Activated effector memory CD4-positive, alpha-beta T cell treated with Interleukin-2 at 50 U/mL for 16 hours (primary cell): Measurements from ENCODE around the gene GPR156.
"Not testable (repeated sequence)": the region's sequence is repeated elsewhere in the genome, so short reads cannot be mapped to it uniquely, and the experiment has no call there.

Experiments used
- DNase-seq: peaks from one replicate; pipeline ENCODE4 v3.0.0-alpha.2; 2020

GPR156 gene

DNA sequence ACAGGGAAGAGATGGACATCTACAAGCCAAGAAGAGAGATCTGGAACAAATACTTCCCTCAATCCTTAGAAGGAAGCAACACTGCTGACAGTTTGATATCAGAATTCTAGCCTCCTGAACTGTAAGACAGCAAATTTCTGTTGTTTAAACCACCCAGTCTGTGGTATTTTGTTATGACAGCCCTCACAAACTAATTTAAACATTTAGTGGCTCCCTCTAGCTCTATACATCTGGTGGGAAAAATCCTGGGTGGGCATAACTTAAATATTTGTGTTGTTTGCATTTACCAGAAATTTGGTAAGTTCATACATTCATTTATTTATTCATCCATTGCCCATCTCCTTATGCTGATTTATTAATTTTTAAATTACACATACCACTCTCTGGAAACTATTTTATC lies 128.3 kb downstream of the GPR156 start:
- no peak for DNase-seq

DNA sequence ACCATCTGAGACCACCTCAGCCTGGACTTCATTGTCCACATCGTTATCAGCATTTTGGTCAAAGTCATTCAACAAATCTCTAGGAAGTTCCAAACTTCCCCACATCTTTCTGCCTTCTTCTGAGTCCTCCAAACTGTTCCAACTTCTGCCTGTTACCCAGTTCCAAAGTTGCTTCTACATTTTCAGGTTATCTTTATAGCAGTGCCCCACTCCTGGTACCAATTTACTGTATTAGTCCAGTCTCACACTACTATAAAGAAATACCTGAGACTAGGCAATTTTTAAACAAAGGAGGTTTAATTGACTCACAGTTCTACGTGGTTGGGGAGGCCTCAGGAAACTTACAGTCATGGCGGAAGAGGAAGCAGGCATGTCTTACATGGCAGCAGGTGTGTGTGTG lies 129.3 kb downstream of the GPR156 start:
- not testable (repeated sequence) for DNase-seq

- DNase-seq, result no peak
Measured at GRCh38 chr3:120155108-120155507, 129.9 kb downstream of the GPR156 start.

- no peak for DNase-seq
Measured at GRCh38 chr3:120153294-120153693, 131.7 kb downstream of the GPR156 start.

DNA sequence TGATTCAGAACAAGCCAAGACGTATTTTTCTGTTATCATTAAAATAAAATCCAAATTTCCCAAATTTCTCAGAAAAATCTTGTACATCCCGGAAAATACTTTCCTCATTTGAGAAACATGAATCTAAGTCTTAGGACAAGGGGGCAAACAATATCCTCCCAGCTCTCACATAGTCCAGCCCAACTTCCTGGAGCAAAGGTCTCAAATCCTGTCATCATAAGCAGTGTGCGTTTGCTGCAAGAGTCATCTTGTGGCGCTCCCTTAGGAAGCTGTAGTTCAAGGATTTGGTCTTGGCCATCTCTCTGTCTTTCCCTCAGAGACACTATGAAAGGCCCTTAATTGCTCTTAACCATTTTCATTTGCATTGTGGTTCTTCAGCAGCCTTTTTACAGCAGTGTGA lies 133.2 kb downstream of the GPR156 start:
- no peak for DNase-seq

DNA sequence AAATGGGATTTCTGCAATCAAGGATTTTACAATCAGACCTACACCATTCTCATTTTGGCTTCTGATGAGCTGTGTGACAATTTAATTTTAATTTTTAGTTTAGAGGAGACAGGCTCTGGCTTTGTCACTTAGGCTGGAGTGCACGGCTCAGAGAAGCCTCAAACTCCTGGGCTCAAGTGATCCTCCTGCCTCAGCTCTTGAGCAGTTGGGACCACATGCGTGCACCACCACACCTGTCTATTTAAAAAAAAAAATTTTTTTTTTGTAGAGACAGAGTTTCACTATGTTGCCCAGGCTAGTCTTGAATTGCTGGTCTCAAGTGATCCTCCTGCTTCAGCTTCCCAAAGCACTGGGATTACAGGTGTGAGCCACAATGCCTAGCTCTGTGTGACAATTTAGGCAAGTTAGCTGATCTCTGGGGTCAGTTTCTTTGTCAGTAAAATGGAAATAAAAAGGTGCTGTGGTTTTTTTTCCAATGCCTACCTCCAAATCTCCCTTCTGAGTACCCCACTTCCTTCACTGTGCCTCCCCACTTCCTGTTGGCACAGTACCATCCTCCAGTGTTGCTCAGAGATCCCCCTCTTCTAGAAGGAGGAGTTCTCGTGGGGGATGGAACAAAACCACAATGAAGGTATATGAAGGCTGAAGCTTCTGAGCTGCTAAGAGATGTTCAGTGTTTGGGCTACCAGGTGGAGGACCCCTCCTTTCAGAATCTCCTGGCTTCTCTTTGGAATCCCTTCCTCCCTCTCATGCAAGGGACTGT lies 136.7 kb downstream of the GPR156 start:
- DNase-seq, result no peak

GRCh38 chr3:120147072-120147871 lies 137.8 kb downstream of the GPR156 start:
- peak; percentile 10 for DNase-seq

DNA sequence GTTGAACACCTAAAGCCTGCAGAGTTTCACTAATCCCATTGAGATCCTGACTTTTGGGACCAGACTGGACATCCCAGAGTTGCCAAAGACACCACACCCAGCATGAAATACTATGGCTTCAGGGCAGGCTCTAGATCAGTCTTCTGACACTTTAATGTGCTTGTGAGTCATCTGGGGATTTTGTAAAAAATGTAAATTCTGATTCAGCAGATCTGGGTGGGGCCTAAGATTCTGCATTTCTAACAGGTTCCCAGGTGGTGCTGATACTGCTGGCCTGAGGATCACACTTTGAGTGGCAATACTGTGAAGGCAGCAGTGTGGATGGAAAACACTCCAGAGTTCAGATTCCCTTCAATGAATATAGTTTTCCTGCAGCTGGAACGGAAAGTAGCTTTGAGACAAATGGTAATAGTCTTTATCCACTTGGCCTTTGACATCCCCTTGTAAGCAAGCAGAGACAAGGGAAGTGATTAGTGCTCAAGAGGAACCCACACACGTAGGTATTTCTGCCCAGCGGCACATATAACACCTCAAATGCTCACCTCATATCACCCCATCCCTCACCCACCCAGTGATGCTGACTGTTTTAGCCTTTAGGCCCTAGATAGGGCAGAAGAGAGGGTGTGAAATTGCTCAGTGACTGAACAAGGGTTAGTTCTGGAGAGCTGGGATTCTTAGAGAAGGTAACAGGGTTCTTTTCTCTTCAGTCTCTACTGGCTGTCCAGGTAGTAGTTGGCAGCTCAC lies 139.3 kb downstream of the GPR156 start:
- DNase-seq, result no peak

DNA sequence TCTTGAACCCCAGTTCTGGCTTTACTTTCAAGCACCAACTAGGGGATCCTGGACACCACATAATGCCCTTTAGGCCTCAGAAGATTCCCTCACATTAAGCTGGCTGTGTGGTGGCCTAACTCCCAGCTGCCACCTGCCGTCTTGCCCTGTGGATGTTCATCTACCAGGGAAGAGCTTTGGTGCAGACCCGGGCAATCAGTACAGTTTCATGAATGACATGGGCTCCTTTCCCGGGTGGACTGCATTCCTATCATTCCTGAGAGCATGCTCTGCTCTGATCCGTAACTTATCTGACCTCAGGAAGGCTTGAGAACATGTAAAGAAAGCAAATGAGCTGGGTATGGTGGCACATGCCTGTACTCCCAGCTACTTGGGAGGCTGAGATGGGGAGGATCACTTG lies 140.8 kb downstream of the GPR156 start:
- no peak for DNase-seq

GRCh38 chr3:120143676-120144075 lies 141.3 kb downstream of the GPR156 start:
- DNase-seq, result no peak

DNA sequence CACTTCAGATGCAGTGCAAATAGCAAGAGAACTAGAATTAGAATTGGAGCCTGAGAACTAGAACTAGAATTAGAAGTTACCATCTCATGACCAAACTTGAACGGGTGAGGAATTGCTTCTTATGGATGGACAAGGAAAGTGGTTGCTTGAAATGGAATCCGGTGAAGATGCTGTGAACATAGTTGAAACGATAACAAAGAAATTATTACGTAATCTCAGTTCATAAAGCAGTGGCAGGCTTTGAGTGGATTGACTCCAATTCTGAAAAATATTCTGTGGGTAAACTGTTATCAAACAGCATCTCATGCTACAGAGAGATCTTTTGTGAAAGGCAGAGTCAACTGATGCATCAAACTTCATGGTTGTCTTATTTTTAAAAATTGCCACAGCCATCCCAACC lies 142.8 kb downstream of the GPR156 start:
- no peak for DNase-seq

- no peak for DNase-seq
Measured at GRCh38 chr3:120140098-120140742, 144.8 kb downstream of the GPR156 start.

DNA sequence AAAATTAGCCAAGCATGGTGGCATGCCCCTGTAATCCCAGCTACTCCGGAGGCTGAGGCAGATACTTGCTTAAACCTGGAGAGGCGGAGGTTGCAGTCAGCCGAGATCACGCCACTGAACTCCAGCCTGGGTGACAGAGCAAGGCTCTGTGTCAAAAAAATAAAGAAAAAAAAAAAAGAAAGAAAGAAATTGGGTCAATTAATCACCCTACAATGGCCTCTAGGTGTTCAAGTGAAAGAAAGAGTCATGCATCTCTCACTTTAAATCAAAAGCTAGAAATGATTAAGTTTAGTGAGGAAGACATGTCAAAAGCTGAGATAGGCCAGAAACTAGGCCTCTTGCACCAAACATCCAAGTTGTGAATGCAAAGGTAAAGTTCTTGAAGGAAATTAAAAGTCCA lies 145.9 kb downstream of the GPR156 start:
- no peak for DNase-seq

- no peak for DNase-seq
Measured at GRCh38 chr3:120137548-120137947, 147.5 kb downstream of the GPR156 start.

- no peak for DNase-seq
Measured at GRCh38 chr3:120130656-120131055, 154.4 kb downstream of the GPR156 start.

DNA sequence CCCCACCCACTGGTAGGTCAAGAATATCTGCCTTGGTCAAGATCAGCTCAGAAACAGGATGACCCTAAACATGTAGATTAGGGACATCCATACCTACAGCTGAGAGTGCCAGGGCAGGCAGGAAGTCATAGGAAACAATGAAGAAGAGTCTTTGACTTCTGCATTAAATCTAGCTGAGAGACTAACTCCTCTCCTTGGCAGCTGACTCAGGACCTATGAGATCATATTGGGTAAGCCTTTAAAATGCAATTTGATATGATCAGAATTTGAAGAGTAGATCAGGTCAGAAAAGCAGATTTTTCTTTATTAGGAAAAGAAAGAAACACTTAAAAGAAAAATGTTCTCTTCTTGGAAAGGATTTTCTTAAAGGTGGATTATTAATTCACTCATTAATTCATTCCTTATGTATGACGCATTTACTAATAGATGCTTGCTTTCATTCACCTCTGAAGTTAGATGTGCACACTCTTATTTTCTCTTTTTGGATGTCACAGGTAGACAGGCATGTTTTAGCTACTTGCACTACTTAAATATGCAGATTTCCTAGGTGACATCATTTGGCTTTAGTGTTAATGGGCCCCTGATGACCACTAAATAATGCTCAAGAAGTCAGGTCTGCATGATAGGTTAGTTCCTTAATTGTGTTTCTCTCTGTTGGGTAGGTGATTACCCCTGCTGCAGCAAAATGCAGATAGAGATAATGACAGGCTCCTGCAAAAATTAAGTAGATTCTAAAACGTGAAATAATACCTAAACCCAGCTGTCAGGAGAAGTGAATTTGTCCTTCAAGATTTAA lies 155.1 kb downstream of the GPR156 start:
- DNase-seq, result no peak

DNA sequence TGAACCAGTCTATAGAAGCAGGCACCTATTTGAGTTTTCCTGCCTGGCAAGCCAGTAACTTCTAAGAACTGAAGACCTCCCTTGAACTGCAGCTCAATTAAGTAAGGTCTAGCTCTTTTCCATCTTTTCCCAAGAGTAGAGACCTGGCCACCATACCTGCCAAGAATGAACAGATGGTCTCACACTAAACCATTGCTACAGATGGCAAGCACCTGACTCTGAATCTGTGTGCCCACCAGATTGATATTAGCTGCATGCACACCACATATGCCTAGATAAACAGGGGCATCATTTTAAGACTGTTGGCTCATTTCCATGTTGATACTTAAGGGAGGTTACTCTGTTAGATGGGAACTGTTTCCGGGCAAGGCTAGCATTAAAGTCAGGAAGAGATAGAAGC lies 156.0 kb downstream of the GPR156 start:
- DNase-seq, result no peak

DNA sequence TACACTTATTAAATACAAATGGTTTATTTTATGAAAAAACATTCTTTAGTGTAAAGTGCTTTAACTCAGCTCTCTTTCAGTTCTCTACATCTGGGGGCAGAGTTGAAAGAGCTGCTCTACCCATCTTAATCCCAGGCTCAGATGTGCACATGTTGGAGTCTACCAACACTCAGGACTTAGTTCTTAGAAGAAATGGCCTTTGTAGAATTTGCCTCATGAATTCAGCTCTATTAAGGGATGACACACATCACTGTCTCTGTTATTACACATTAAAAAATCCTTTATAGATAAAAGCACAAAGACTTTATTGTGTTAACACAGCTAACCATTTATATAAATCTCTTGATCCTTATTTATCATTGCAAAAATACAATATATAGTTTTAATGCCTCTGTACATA lies 159.0 kb downstream of the GPR156 start:
- DNase-seq, result no peak

- DNase-seq, result no peak
Measured at GRCh38 chr3:120119846-120120510, 165.0 kb downstream of the GPR156 start.
